ENCODE data around the gene TRIM54.

The TRIM54 gene, protein sequence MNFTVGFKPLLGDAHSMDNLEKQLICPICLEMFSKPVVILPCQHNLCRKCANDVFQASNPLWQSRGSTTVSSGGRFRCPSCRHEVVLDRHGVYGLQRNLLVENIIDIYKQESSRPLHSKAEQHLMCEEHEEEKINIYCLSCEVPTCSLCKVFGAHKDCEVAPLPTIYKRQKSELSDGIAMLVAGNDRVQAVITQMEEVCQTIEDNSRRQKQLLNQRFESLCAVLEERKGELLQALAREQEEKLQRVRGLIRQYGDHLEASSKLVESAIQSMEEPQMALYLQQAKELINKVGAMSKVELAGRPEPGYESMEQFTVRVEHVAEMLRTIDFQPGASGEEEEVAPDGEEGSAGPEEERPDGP

DNA sequence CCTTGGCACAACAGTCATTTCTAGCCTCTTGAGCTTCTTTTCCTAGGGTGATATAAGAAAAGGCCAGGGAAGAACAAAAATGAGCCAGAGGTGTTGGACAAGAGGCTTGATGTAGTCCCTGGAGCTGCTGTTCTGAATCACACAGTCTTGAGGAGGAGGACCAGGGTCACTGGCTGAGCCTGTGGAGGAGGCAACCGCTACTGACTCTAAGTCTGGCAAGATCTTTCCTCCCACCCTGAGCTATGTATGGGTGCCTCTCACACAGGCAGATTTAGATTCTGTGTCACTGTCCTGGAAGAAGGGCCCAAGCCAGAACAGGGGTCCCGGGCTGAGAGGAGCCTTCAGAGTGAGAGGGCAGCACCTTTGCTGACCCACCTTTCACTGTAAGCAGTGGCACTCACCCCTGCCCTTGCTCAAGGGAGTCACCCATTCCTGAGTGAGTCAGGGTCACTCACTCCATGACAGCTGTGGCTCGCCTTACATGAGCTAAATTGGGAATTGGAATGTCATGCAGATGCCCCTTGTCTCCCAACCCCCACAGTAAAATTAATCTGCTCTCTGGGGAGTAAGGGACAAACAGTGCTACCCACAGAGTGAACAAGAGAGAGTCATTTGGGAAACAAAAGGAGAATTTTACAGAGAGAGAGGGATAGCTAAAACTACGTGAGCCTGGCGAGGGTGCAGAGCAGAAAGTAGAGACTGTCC lies at the start of gene TRIM54:
Gene TRIM54 (plus strand): TSS at position 575 of the 705 bp plus-strand sequence. CDS start 303 bp downstream, outside the sequence.
- no peak for DNase-seq

DNA sequence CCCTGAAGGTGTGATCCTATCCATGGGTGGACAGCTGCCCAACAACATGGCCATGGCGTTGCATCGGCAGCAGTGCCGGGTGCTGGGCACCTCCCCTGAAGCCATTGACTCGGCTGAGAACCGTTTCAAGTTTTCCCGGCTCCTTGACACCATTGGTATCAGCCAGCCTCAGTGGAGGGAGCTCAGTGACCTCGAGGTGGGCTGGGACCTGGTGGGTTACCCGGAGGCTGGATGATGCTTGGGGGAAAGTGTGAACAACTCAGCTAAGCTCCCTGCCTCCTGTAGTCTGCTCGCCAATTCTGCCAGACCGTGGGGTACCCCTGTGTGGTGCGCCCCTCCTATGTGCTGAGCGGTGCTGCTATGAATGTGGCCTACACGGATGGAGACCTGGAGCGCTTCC lies 48.9 kb upstream of the TRIM54 start:
- no peak for DNase-seq

DNA sequence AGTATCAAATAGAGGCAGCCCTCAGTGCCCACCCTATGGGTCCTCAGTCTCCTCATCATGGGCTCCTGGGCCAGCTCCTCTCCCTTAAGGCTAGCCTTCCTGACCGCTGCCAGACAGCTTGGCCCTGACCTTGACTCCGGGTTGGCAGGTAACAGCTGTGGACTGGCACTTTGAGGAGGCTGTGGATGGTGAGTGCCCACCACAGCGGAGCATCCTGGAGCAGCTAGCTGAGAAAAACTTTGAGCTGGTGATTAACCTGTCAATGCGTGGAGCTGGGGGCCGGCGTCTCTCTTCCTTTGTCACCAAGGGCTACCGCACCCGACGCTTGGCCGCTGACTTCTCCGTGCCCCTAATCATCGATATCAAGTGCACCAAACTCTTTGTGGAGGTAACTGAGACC lies 46.1 kb upstream of the TRIM54 start:
- DNase-seq: no peak

DNA sequence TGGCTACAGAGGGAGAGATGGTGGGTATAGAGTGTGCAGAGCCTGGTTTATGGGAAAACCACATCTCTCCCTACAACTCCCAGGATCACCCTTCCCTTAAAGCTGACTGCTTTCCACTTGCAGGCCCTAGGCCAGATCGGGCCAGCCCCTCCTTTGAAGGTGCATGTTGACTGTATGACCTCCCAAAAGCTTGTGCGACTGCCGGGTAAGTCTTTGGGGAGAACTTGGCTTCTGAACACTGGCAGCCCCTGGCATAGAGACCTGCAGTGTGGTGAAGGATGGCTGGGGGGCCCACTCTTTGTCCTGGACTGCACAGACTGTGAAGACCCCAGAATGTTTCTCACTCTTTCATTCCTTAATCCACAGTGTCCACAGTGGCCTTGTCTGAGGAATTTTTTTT lies 45.6 kb upstream of the TRIM54 start:
- no peak for DNase-seq

DNA sequence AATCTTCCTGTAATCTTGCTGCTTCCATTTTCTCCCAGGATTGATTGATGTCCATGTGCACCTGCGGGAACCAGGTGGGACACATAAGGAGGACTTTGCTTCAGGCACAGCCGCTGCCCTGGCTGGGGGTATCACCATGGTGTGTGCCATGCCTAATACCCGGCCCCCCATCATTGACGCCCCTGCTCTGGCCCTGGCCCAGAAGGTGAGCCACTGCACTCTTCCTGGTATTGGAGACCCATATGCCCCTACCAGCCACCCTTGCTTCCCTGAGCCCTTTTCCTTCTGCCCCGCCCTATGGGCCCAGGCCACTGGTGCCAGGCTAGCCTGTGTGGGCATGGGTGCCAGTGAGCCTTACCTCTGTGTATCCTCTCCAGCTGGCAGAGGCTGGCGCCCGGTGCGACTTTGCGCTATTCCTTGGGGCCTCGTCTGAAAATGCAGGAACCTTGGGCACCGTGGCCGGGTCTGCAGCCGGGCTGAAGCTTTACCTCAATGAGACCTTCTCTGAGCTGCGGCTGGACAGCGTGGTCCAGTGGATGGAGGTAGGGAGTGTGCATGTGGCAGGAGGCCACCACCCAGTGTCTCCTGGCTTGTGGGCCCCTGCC lies 44.8 kb upstream of the TRIM54 start:
- no peak for DNase-seq

GRCh38 chr2:27238976-27239375 lies 43.3 kb upstream of the TRIM54 start:
- no peak for DNase-seq

- no peak for DNase-seq
Measured at GRCh38 chr2:27240406-27240805, 41.8 kb upstream of the TRIM54 start.

GRCh38 chr2:27241761-27242613 lies 40.2 kb upstream of the TRIM54 start:
- no peak for DNase-seq

DNA sequence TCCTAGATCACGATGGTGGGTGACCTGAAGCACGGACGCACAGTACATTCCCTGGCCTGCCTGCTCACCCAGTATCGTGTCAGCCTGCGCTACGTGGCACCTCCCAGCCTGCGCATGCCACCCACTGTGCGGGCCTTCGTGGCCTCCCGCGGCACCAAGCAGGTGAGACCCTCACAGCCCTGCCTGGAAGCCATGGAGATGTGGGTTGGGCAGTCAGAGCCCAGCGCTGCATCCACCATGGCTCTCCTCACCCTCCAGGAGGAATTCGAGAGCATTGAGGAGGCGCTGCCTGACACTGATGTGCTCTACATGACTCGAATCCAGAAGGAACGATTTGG lies 39.6 kb upstream of the TRIM54 start:
- no peak for DNase-seq

GRCh38 chr2:27243391-27244130 lies 38.7 kb upstream of the TRIM54 start:
- no peak for DNase-seq

GRCh38 chr2:27245116-27245515 lies 37.1 kb upstream of the TRIM54 start:
- DNase-seq: no peak

GRCh38 chr2:27245626-27246025 lies 36.6 kb upstream of the TRIM54 start:
- no peak for DNase-seq

DNA sequence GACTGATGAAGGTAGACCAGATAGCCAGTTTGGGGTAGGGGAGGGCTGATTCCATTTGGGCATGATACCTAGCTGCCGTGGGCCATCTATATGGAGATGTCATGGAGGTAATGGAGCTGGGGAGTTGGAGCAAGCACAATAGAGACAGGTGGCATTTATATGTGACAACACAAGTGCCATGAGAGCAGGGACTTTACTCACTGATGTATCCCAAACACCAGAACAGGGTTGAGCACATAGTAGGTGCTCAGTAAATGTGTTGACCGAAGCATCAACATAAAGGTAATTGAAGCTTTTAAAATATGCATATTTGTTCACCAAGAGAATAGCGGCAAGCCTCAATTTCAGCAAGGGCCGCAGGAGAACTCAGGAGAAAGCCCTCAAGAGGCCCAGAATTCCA lies 34.3 kb upstream of the TRIM54 start:
- no peak for DNase-seq

DNA sequence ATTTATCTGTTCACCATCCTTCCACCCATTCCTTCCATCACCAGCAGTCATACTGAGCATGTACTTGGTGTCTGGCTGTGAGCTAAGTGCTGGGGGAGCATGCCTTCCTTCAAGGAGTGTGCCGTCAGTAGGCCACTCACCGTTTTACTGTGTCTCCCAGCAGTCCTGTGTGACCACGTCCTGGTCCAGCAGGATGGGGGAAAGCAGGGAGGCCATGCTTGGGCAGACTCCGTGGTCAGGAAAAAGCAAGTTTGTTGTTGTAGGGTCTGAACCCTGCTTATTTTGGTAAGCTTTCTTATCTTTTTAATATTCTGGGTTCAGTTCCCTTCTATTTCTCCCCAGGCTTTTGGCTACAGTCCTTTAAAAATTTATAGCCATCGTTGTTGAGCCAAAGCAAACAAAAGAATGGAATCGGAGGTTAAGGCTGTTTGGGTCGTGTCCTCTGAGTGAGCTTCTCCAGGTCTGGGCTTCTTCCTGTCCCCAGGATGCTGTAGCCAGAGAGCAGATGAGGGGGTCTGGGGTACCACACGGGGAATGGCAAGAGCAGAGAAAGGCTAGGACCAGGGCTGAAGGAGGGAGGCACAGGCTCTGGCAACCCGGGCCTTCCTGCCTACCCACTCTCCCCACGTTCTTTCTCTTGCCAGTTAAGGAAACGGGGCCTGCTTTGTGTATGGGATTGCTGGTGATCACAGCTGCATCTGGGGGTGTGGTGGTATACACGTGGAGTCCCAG lies 32.9 kb upstream of the TRIM54 start:
- no peak for DNase-seq

GRCh38 chr2:27249891-27250651 lies 32.2 kb upstream of the TRIM54 start:
- peak; percentile 50 for DNase-seq

GRCh38 chr2:27250652-27251379 lies 31.4 kb upstream of the TRIM54 start:
- no peak for DNase-seq

DNA sequence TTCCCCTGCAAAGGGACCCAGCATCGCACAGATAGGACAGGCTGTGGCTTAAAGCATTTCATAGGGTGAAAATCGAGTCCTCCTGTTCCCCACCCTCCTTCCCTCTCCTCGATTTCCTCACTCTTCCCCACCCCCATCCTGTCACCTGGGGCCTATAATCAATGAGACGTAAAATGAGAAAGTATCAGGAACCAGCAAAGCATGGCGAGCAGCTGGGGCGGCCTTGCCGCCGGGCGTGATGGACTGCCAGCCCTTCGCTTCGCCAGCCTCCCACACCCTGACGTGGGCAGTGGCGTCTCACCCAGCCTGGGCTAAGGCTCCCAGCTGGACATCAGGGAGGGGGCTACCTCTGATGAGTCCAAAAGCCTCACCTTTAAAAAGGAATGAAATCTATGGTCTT lies 30.5 kb upstream of the TRIM54 start:
- DNase-seq: no peak

- DNase-seq: no peak
Measured at GRCh38 chr2:27255187-27255586, 27.0 kb upstream of the TRIM54 start.

DNA sequence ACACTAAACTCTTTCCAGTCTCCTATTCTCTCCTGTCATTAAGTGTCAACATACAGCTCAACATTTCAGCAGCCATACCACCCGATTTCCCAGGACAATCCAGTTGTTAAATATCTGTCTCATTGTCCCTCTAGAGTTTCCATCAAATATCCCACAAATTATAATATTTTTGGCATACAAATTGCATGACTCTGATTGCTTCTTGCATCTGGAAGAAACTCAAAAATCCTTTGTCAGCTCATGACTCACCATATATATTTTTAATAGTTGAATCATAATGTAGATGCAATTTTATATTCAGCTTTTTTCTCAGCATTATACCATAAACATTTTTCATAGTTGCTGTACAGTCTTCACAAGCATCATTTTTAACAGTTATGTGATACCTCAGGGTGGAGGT lies 26.6 kb upstream of the TRIM54 start:
- no peak for DNase-seq

DNA sequence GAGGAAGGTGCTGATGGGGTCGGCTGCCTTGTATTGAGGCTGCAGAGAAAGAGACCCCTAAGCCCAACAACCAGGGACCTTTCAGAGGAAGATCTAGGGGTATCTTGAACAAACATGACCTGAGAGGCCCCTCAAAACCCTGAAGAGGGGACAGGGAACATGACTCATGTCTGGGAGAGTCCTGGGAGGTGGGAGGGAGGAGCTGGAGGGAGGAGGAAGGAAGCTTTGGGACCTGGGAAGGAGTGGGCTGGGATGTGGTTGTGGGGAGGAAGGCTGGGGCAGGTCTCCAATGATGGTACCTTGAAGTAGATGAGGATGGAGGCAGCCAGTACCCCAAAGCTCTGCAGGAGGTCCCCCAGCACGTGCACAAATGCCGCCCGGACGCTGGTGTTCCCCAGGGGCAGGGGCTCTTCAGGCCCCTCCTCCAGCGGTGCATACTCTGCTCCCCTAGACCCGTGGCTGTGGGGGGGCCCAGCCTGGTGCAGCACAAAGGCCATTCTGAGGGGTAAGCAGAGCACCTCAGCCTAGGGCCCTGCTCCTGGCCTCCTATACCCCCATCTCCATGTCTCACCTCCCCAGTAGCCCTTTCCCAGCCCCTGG lies 25.3 kb upstream of the TRIM54 start:
- no peak for DNase-seq
